HepG2 (cell line): ENCODE measurements around the gene KLHL36. TPM values are rescaled to one million over a fixed set of nuclear protein-coding genes. Genes with fewer than 3 reads are reported as not detected.

Experiments
- HNF4G ChIP-seq, 2 experiments: sonication (generic) in 1 of 2; formaldehyde crosslinking in 1 of 2; IDR thresholded peaks; 2 replicates each; pipeline versions ENCODE4 v1.4.0 to v1.6.1; 2011 to 2020; ENCODE audit warnings: borderline replicate concordance in 2 of 2, low read depth in 2 of 2, mild to moderate bottlenecking in 2 of 2, low read length in 1 of 2, missing genetic modification reagents in 1 of 2, moderate library complexity in 1 of 2
- ISX ChIP-seq: sonication (generic); formaldehyde crosslinking; conservative IDR thresholded peaks from 2 replicates; pipeline ENCODE4 v1.5.0; 2020; ENCODE audit warnings: missing genetic modification reagents
- JDP2 ChIP-seq: sonication (generic); formaldehyde crosslinking; IDR thresholded peaks from 2 replicates; pipeline ENCODE4 v1.8.1; 2022; ENCODE audit warnings: missing genetic modification reagents, borderline replicate concordance
- MTA1 ChIP-seq: sonication (generic); formaldehyde crosslinking; IDR thresholded peaks from 2 replicates; pipeline ENCODE4 v1.4.0; 2020; ENCODE audit warnings: missing genetic modification reagents, mild to moderate bottlenecking, borderline replicate concordance
- NONO ChIP-seq, 2 experiments: fragments of 450-650 bp in 1 of 2; sonication (generic) in 1 of 2; formaldehyde crosslinking in 1 of 2; IDR thresholded peaks in 1 of 2; conservative IDR thresholded peaks in 1 of 2; 2 replicates each; pipeline versions ENCODE4 v1.6.1 to v1.8.0; 2017 to 2022; ENCODE audit warnings: mild to moderate bottlenecking in 1 of 2, missing genetic modification reagents in 1 of 2, moderate library complexity in 1 of 2
- NPAS2 ChIP-seq: sonication (generic); formaldehyde crosslinking; IDR thresholded peaks from 2 replicates; pipeline ENCODE4 v1.8.0; 2022; ENCODE audit warnings: mild to moderate bottlenecking, missing genetic modification reagents, borderline replicate concordance
- NR2C2 ChIP-seq: sonication (generic); formaldehyde crosslinking; IDR thresholded peaks from 2 replicates; pipeline ENCODE4 v1.4.0; 2020; ENCODE audit warnings: missing genetic modification reagents, mild to moderate bottlenecking, moderate library complexity, borderline replicate concordance
- PITX1 ChIP-seq: sonication (generic); formaldehyde crosslinking; IDR thresholded peaks from 2 replicates; pipeline ENCODE4 v1.5.1; 2020; ENCODE audit warnings: mild to moderate bottlenecking, missing genetic modification reagents
- ZBTB37 ChIP-seq: sonication (generic); formaldehyde crosslinking; IDR thresholded peaks from 2 replicates; pipeline ENCODE4 v1.4.0; 2020; ENCODE audit warnings: mild to moderate bottlenecking, missing genetic modification reagents
- ZNF142 ChIP-seq: sonication (generic); formaldehyde crosslinking; IDR thresholded peaks from 2 replicates; pipeline ENCODE4 v1.4.0; 2020; ENCODE audit warnings: missing genetic modification reagents
- ZZZ3 ChIP-seq: sonication (generic); formaldehyde crosslinking; IDR thresholded peaks from 2 replicates; pipeline ENCODE4 v1.4.0; 2020; ENCODE audit warnings: missing genetic modification reagents, mild to moderate bottlenecking, borderline replicate concordance
- polyA plus RNA-seq, 8 experiments: library from polyadenylated mRNA; depleted of rRNA in 3 of 8; stranded (reverse) in 7 of 8; unstranded in 1 of 8; fragments of >200 nt; fragmentation: Illumina TruSeq in 4 of 8; extraction: Trizol in 4 of 8; gene quantifications; 2 replicates each; pipeline versions ENCODE4 v1.2.1 to v1.2.3, GENCODE V29; 2011 to 2016; ENCODE audit warnings: low read depth in 4 of 8, missing spikeins in 1 of 8, mixed read lengths in 1 of 8; ENCODE audit not compliant: insufficient read depth in 1 of 8
- total RNA-seq, 5 experiments: library from RNA; depleted of rRNA; stranded (reverse); fragments of >200 nt; fragmentation: Illumina TruSeq; extraction: Trizol; gene quantifications; 2 replicates each; pipeline ENCODE4 v1.2.3, GENCODE V29; 2016; ENCODE audit warnings: low read depth in 1 of 5
- TF ChIP-seq, protein P1 (sequence below): sonication (generic); formaldehyde crosslinking; IDR thresholded peaks from 2 replicates; pipeline ENCODE4 v1.8.0; 2022; ENCODE audit warnings: mild to moderate bottlenecking, missing genetic modification reagents
- TF ChIP-seq, protein P2 (sequence below): sonication (generic); formaldehyde crosslinking; IDR thresholded peaks from 2 replicates; pipeline ENCODE4 v1.5.1; 2020; ENCODE audit warnings: missing genetic modification reagents, mild to moderate bottlenecking, borderline replicate concordance

The KLHL36 gene
- total and polyA plus RNA-seq, 2 of the 13 experiments (the other 11 are each of a cell fraction or from before 2014, with no cell fraction given), result 24.3 to 26.0 TPM

DNA sequence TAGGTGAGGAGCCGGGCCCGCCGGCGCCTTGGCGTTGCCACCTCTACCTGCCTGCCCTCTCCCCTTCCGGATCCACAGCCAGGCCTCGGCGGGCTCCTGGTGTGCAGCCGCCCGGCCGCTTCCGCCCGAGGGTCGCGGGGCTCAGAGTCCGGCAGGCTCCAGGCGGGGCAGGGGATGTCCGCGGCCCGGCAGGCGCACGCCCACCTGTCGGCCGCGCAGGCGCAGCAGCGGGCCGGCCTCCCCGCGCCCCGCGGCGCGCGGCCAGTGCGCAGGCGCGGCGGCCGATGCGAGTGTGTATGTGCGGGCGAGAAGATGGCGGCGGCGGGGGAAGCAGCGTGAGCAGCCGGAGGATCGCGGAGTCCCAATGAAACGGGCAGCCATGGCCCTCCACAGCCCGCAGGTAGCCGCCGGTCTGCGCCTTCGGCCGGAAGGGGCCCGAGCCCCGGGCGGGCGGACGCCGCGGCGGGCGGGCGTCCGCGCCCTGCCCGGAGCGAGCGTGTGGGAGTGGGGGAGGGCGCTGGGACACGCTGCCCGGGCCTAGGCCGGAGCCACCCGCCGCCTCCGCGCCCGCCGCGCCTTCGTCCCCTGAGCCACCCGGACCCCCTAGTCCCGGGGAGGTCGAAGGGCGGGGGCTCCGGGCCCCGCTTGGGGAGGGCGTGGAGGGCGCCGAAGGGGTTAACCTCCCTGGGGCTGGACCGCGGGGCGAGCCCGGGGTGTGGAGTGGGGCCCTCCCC is 51.6 kb downstream of the KLHL36 start, which contains the start of gene USP10 (continued):
- TF ChIP-seq, protein P1, sequence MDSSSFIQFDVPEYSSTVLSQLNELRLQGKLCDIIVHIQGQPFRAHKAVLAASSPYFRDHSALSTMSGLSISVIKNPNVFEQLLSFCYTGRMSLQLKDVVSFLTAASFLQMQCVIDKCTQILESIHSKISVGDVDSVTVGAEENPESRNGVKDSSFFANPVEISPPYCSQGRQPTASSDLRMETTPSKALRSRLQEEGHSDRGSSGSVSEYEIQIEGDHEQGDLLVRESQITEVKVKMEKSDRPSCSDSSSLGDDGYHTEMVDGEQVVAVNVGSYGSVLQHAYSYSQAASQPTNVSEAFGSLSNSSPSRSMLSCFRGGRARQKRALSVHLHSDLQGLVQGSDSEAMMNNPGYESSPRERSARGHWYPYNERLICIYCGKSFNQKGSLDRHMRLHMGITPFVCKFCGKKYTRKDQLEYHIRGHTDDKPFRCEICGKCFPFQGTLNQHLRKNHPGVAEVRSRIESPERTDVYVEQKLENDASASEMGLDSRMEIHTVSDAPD (CRISPR knock-in tag), result no peak
- TF ChIP-seq HNF4G (IDR thresholded peaks at IDR 0.05; ENCODE audit: borderline replicate concordance, low read depth, low read length) (peak; percentile 66; the same call in 1 of the 2 replicates), HNF4G (CRISPR knock-in tag; IDR thresholded peaks at IDR 0.05; ENCODE audit: borderline replicate concordance, low read depth) (peak; percentile 92; the same call in 1 of the 2 replicates), NPAS2 (CRISPR knock-in tag) (no peak), NR2C2 (CRISPR knock-in tag) (peak; percentile 67), ZNF142 (CRISPR knock-in tag) (no peak; the same call in none of the 2 replicates), MTA1 (CRISPR knock-in tag) (no peak), NONO (IDR thresholded peaks at IDR 0.05) (no peak), NONO (CRISPR knock-in tag; conservative IDR thresholded peaks at IDR 0.05) (peak; percentile 86), JDP2 (CRISPR knock-in tag) (no peak; the same call in 1 of the 2 replicates), ISX (CRISPR knock-in tag) (no peak), PITX1 (no peak), ZBTB37 (CRISPR knock-in tag) (no peak), ZZZ3 (CRISPR knock-in tag) (no peak)
- TF ChIP-seq, protein P2, sequence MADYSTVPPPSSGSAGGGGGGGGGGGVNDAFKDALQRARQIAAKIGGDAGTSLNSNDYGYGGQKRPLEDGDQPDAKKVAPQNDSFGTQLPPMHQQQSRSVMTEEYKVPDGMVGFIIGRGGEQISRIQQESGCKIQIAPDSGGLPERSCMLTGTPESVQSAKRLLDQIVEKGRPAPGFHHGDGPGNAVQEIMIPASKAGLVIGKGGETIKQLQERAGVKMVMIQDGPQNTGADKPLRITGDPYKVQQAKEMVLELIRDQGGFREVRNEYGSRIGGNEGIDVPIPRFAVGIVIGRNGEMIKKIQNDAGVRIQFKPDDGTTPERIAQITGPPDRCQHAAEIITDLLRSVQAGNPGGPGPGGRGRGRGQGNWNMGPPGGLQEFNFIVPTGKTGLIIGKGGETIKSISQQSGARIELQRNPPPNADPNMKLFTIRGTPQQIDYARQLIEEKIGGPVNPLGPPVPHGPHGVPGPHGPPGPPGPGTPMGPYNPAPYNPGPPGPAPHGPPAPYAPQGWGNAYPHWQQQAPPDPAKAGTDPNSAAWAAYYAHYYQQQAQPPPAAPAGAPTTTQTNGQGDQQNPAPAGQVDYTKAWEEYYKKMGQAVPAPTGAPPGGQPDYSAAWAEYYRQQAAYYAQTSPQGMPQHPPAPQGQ (CRISPR knock-in tag), result 0 out of 2 replicates have a peak, but pooled peaks have one; percentile 1
